Naive B cell (primary cell): ENCODE results near the gene CCNB3. TPM values are rescaled to one million over a fixed set of nuclear protein-coding genes. Genes with fewer than 3 reads are reported as not detected.

Experiments
- ATAC-seq, 2 donors: fragments of 150-1000 bp; cut with Tn5 transposase; 2 replicates each; pipeline ENCODE4 v1.10.0; 2021; ENCODE audit warnings: low read depth in 2 of 2, mild to moderate bottlenecking in 2 of 2, moderate library complexity in 2 of 2
- DNase-seq: peaks from one replicate; pipeline ENCODE4 v3.0.0; 2022
- H3K27ac Mint-ChIP-seq, 6 donors: one replicate each; pipeline ENCODE4 v1.8.0; 2020 to 2022; ENCODE audit warnings: mild to moderate bottlenecking in 6 of 6, mixed read lengths in 6 of 6, moderate library complexity in 5 of 6, inconsistent platforms in 2 of 6
- H3K27me3 Mint-ChIP-seq, 3 donors: one replicate each; pipeline ENCODE4 v1.8.0; 2021 to 2022; ENCODE audit warnings: mixed read lengths in 3 of 3, mild to moderate bottlenecking in 1 of 3
- H3K36me3 Mint-ChIP-seq, 2 donors: one replicate each; pipeline ENCODE4 v1.8.0; 2020 to 2022; ENCODE audit warnings: mixed read lengths in 2 of 2, inconsistent platforms in 1 of 2, mild to moderate bottlenecking in 1 of 2
- H3K4me1 Mint-ChIP-seq, 3 donors: one replicate each; pipeline ENCODE4 v1.8.0; 2020 to 2022; ENCODE audit warnings: mixed read lengths in 3 of 3, inconsistent platforms in 1 of 3, mild to moderate bottlenecking in 1 of 3, moderate library complexity in 1 of 3
- H3K4me3 Mint-ChIP-seq, 8 donors: one replicate each; pipeline ENCODE4 v1.8.0; 2020 to 2022; ENCODE audit warnings: mild to moderate bottlenecking in 8 of 8, mixed read lengths in 8 of 8, moderate library complexity in 8 of 8, inconsistent platforms in 2 of 8
- H3K9me3 Mint-ChIP-seq, 7 donors: one replicate each; pipeline ENCODE4 v1.8.0; 2020 to 2022; ENCODE audit warnings: mixed read lengths in 7 of 7, mild to moderate bottlenecking in 5 of 7, inconsistent platforms in 2 of 7, moderate library complexity in 1 of 7
- polyA plus RNA-seq, 6 donors: library from polyadenylated mRNA; unstranded; fragments of 300-500 nt; fragmentation: Illumina TruSeq; gene quantifications; one replicate each; pipeline ENCODE4 v1.2.3, GENCODE V29; 2021; ENCODE audit warnings: low read depth in 6 of 6

The CCNB3 gene
- polyA plus RNA-seq, 6 donors from 2014 or later = 0.07 to 0.70 (median 0.50) TPM; not detected in 2

DNA sequence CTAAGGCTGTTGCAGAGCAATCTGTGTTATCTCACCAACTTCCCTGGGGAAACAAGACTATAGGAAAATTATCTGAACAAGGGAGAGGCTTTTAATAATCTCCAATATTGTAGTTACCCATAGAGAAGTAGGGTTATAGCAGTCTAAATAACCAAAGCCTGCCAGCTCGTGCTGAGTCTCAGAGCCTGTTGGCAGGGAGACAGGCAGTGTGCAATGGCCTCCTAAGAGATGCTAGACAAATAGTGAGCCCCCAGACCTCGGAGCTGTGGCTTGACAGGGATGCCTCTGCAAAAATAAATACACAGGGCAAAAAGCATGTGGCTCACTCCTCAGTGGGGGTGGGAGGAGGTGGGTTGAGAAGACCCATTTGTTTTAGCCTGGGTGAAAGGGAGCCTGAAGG, 189.3 kb downstream of the CCNB3 start:
- peaks cover 0 to 38% (median 15%) of the 10 kb centered on the region in 3 donors for H3K27me3 Mint-ChIP-seq
- no peak for ATAC-seq
- H3K27ac Mint-ChIP-seq = no peak overlapping the region
- no peaks in the 10 kb centered on the region for H3K4me1 Mint-ChIP-seq
- no peak overlapping the region for H3K4me3 Mint-ChIP-seq
- DNase-seq = no peak
- peaks cover 0 to 2% (median 0%) of the 10 kb centered on the region in 7 donors for H3K9me3 Mint-ChIP-seq
- H3K36me3 Mint-ChIP-seq = no peaks in the 10 kb centered on the region

Other genes with a start within 250 kb of the CCNB3 start
- gene AKAP4, start 3.8 kb upstream of the CCNB3 start, polyA plus RNA-seq = not detected